NCI-H128 (cell line): Measurements from ENCODE around the gene PEBP1.

Experiments used
- DNase-seq: peaks from one replicate; lab custom pipeline; 2025; ENCODE audit not compliant: unreplicated experiment; lab: John Stamatoyannopoulos, UW

PEBP1 gene

GRCh38 chr12:118135788-118136558, at the start of gene PEBP1:
Gene PEBP1, plus strand, starts transcription at chr12:118136124. Its CDS starts 86 bp downstream, at chr12:118136210.
- peak; percentile 88 for DNase-seq

GRCh38 chr12:118089782-118090181, 46.1 kb upstream of the PEBP1 start:
- no peak for DNase-seq

- DNase-seq: no peak
These were observed 41.9 kb upstream of the PEBP1 start for GRCh38 chr12:118094039-118094438.

GRCh38 chr12:118098401-118098800, 37.5 kb upstream of the PEBP1 start:
- DNase-seq: no peak

- DNase-seq: no peak
These were observed 36.8 kb upstream of the PEBP1 start for GRCh38 chr12:118098911-118099671.

GRCh38 chr12:118101051-118101450, 34.9 kb upstream of the PEBP1 start:
- DNase-seq: no peak

- DNase-seq: no peak
These were observed 33.9 kb upstream of the PEBP1 start for GRCh38 chr12:118102070-118102469.

GRCh38 chr12:118102609-118103008, 33.3 kb upstream of the PEBP1 start:
- no peak for DNase-seq

GRCh38 chr12:118103201-118103600, 32.7 kb upstream of the PEBP1 start:
- peak; percentile 18 for DNase-seq

- DNase-seq: peak; percentile 44
These were observed 32.1 kb upstream of the PEBP1 start, which contains the start of gene VSIG10 for GRCh38 chr12:118103601-118104382. Gene VSIG10, minus strand, starts transcription at chr12:118104011. Its CDS starts 340 bp downstream, at chr12:118103671.

GRCh38 chr12:118107011-118107410, 28.9 kb upstream of the PEBP1 start:
- no peak for DNase-seq

- DNase-seq: no peak
These were observed 28.2 kb upstream of the PEBP1 start for GRCh38 chr12:118107694-118108093.

- no peak for DNase-seq
These were observed 26.8 kb upstream of the PEBP1 start for GRCh38 chr12:118109088-118109487.

GRCh38 chr12:118119449-118119879, 16.5 kb upstream of the PEBP1 start:
- DNase-seq: no peak

GRCh38 chr12:118120579-118121363, 15.2 kb upstream of the PEBP1 start:
- peak; percentile 45 for DNase-seq

GRCh38 chr12:118122264-118122663, 13.7 kb upstream of the PEBP1 start:
- no peak for DNase-seq

GRCh38 chr12:118124333-118124874, 11.5 kb upstream of the PEBP1 start:
- DNase-seq: no peak

GRCh38 chr12:118125743-118126118, 10.2 kb upstream of the PEBP1 start:
- DNase-seq: no peak

- no peak for DNase-seq
These were observed 9.7 kb upstream of the PEBP1 start for GRCh38 chr12:118126119-118126757.

GRCh38 chr12:118127867-118128266, 8.1 kb upstream of the PEBP1 start:
- no peak for DNase-seq
